GM18499 (cell line): ENCODE data around the gene HUNK.

ENCODE experiments used
- ATAC-seq: cut with Tn5 transposase; IDR thresholded peaks from one replicate; pipeline ENCODE4 v1.9.1; 2021; ENCODE audit warnings: moderate number of reproducible peaks; ENCODE audit not compliant: insufficient read depth, unreplicated experiment

HUNK gene

DNA sequence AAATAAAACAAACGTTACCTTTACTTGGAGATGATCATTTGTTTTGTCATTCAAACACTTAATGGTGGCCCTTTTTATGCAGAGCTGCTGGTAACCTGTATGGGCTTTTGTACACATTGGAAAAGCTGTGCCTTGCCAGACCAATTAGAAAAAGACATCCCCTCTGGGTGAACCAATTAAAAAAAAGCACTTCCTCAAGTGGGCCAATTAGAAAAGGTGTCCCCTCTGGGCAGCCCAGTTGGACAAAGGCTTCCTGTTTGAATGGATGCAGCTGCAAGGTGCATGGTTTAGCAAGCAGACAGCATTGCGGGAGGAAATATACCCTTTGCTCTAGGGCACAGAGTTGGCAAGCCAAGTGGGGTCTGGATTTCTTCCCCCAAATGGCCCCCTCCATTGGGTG lies 21.6 kb downstream of the HUNK start:
- no peak for ATAC-seq

DNA sequence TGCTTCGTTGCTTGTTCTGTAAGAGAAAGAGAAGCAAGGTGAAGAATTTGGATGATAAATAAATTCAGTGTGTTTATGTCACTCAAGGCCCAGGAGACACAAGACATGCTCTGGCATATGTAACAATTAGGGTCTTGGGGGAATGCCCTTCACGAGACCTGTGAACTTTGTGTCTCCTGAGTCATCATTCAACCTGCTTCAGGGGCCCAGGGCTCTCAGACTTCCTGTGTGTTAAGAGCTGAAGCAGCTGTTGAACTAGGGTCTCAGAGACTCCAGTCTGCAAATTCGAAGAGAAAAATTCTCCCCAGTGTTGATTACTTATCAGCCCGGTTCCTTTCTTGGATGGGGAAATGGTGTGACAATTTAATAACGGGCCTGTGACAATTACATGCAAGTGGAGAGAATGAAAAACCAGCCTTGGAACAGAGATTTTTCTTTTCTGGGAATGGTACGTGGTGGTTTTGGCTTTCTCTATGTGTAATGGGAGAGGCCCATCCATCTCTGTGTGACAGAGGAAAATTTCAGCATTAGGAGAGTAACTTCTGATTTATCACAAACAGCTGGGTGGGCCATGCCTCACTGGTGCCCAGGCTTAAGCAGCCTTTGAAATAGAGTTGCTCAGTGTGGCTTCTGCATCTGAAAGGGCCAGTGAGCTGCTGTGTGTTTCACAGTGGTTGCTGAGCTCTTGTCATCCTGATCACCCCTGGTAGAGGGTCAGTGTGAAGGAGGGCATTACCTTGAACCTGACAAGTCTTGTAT lies 22.4 kb downstream of the HUNK start:
- ATAC-seq: no peak

GRCh38 chr21:31896019-31896418 lies 23.2 kb downstream of the HUNK start:
- ATAC-seq: no peak

GRCh38 chr21:31897311-31897710 lies 24.5 kb downstream of the HUNK start:
- no peak for ATAC-seq

- no peak for ATAC-seq
Measured at GRCh38 chr21:31898933-31899630, 26.3 kb downstream of the HUNK start.

DNA sequence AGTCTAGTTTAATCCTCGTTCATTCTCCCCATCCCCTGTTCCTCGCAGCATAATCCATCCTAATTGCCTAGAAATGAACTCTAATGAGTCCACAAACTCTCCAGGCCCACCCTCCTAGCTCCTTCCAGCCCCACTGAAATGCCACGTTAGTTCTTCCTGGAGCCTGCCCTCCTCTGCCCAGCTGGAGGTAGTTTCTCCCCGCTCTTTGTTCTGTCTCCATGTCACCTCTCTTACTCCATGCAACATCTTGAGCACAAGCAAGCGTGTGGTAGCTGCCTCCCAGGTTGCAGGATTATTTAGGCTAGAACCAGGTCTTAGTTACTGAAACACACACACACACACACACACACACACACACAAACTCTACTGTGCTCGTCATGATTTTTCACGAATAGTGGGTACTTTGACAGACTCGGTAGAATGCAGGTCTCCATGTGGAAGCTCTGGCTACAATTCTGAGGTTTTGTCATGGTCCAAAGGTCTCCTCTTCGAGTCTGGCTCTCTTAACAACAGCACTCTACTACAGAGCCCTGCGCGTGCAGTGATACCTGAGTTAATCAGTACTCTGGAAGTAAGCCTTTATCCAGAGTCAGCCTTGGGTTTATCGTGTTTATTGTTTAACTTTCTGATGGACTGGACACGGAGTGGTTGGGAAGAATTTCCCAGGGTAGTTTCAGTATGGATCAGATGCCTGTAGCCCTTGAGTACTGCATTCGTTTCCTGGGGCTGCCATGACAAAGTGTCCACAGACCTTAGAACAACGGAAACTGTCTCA lies 27.5 kb downstream of the HUNK start:
- ATAC-seq: no peak

DNA sequence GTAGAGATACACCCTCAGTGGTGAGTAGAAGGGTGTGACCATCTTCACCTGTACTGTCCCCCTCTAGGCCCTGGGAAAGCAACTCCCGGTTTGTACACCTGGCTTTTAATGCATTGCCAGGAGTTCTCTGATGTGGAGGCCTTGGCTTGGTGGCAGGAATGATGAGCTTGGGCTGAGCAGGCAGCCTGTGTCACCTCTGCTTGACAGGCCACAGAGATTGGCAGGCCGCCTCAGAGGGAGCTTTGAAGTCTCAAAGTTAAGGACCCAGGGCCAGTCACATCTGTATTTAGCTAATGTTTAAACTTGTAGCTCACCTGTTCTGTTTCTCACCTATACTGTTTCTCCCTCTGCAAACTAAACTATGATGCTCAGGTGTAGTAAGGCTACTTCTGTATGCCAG lies 28.5 kb downstream of the HUNK start:
- no peak for ATAC-seq

- ATAC-seq: no peak
Measured at GRCh38 chr21:31902438-31902837, 29.6 kb downstream of the HUNK start.

GRCh38 chr21:31903896-31904295 lies 31.1 kb downstream of the HUNK start:
- ATAC-seq: no peak

GRCh38 chr21:31905503-31906451 lies 33.0 kb downstream of the HUNK start:
- no peak for ATAC-seq

GRCh38 chr21:31908106-31909031 lies 35.5 kb downstream of the HUNK start:
- no peak for ATAC-seq

GRCh38 chr21:31909153-31910073 lies 36.6 kb downstream of the HUNK start:
- ATAC-seq: no peak

GRCh38 chr21:31910074-31910470 lies 37.3 kb downstream of the HUNK start:
- no peak for ATAC-seq

GRCh38 chr21:31911138-31911907 lies 38.5 kb downstream of the HUNK start:
- no peak for ATAC-seq

DNA sequence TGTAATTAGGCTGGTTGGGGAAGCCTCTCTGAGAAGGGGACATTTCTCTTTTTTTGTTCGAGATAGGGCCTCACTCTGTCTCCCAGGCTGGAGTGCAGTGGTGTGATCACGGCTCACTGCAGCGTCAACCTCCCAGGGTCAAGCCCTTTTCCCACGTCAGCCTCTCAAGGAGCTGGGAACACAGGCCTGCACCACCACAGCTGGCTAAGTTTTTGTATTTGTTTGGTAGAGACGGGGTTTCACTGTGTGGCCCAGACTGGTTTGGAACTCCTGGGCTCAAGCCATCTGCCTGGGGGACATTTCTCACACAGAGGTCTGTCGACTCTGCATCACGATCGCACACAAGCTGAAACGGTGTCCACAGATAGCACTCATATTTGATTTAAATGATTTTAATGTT lies 39.7 kb downstream of the HUNK start:
- no peak for ATAC-seq

DNA sequence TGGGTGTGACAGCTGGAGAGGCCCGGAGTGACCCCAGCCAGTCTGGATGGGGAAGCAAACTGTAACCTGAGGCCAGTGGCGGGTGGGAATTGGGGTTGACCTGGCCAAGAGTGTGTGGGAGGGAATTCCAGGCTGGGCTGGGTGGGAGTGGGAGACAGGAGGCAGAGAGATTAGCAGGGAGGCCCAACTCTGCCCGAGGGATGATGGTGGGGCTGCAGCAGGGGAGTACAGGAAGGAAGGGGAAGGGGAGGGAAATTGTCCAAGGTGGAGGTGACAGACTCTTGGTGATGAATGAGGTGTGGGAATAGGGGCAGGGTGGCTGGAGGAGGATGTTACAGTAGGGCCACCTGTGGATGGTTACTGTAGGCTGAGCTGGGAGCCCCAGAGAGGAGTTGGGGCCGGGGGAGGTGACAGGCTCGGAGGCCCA lies 40.4 kb downstream of the HUNK start:
- ATAC-seq: no peak

DNA sequence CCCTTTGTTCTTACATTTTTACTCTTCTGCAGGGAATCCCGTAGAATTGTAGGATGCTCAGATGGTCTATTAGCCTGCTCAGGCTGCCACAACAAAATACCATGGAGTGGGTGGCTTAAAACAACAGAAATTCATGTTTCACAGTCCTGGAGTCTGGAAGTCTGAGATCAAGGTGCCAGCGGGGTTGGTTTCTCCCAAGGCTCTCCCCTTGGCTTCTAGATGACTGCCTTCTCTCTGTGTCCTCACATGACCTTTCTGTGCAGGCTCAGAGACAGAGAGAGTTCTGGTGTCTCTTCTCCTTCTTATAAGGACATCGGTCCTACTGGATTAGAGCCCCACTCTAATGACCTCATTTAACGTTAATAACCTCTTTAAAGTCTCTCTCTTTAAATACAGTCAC lies 41.7 kb downstream of the HUNK start:
- ATAC-seq: no peak
